Activated T-cell treated with anti-CD3 and anti-CD28 coated beads for 1 hour (primary cell): ENCODE data around the gene SLC4A2.

Source experiments
- DNase-seq: peaks from one replicate; pipeline ENCODE4 v3.0.0-alpha.2; 2020; ENCODE audit warnings: low read depth

The SLC4A2 gene

GRCh38 chr7:151043959-151044358 lies 15.4 kb upstream of the SLC4A2 start:
- DNase-seq = no peak

- no peak for DNase-seq
These were observed 14.1 kb upstream of the SLC4A2 start for GRCh38 chr7:151045262-151045661.

- no peak for DNase-seq
These were observed 13.4 kb upstream of the SLC4A2 start for GRCh38 chr7:151045967-151046366.

- DNase-seq = no peak
These were observed 12.5 kb upstream of the SLC4A2 start for GRCh38 chr7:151046603-151047573.

DNA sequence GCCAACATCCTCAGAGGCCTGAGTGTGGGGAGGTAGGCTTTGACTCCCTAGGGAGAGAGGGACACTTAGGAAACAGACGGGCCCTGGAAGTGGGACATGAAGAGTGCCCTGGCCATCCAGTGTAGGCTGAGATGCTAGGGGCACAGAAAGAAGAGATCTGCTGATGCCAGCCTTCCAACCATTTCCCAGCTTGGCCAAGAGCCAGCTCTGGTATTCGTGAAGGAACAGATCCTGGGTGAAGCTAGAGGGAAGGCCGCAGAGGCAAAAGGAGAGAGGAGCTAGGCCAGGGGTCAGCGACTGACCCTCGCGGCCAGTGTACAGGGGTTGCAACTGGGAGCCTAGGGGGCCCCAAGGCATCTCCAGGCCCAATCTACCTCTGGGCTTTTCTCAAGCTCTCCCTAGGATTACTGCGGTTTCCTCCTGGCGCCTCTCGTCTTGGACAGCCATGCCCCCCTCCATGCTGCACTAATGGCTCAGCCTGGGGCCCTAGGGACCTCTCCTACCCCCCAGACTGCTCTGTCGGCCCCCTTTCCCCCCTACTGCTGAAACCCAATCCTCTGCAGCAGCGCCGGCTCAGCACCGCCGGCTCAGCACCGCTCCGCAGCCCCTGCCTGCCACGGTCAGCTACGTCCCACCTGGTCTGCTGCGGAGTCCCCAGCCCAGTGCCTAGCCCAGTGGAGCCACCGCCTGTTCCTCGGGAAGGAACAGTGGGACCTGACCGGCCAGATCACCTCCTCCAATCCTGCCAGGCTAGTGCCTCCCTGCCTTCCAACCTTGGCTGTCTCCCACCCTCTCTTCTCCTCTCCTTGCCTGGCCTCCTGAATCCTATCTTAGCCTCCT lies 11.2 kb upstream of the SLC4A2 start, which contains the start of gene ASIC3:
Gene ASIC3 (plus strand): TSS at position 556 of the 840 bp plus-strand sequence. CDS start 355 bp downstream, outside the sequence.
- DNase-seq = no peak

GRCh38 chr7:151048911-151049463 lies 10.4 kb upstream of the SLC4A2 start:
- DNase-seq = no peak

GRCh38 chr7:151051108-151051507 lies 8.3 kb upstream of the SLC4A2 start:
- peak; percentile 29 for DNase-seq

- DNase-seq = no peak
These were observed 6.3 kb upstream of the SLC4A2 start for GRCh38 chr7:151053096-151053495.

GRCh38 chr7:151053751-151054150 lies 5.6 kb upstream of the SLC4A2 start:
- no peak for DNase-seq

DNA sequence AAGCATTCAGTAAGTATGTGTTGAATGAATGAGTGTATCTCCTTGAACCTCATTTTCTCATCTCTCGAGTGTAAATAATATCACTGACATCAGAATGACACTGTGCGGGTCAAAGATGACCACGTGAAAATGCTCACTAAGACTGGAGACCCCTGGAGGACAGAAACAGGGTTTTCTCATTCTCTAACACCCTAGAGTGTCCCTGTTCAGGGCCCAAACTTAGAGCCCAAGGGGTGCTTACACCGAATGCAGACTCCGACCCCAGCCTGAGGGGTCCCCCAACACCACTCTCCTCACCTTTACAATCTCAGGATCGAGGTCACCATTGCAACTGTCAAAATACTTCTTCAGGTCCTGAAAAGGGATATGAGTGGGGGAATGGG lies 3.1 kb upstream of the SLC4A2 start:
- DNase-seq = no peak

GRCh38 chr7:151056666-151057505 lies 2.5 kb upstream of the SLC4A2 start:
- DNase-seq = no peak

DNA sequence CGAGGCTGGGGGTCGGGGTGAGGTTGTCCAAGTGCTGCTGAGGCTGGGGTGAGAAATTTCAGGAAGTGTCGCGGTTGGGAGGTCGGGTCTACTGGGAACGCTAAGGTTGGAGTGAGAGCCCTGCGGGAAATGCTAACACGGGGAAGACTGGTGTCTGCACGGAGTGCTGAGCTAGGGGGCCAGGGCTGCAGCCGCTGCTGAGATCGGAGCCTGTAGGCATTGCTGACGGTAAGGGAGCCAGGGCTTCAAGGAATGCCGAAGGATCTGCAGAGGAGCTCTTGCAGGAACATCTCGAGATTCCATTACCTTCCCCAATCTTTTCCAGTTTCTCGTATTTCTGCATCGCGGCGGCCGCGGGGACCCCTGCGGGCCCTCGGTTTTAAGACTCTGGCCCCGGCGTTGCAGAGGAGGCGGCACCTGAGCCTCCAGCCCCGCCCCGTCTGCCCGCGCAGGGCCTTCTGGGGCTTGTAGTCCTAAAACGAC lies 1.8 kb upstream of the SLC4A2 start, which contains the start of gene CDK5:
Gene CDK5 (minus strand): TSS at position 392 of the 483 bp plus-strand sequence. CDS start 49 bp downstream, at position 343.
- no peak for DNase-seq

- peak; percentile 92 for DNase-seq
These were observed 1.2 kb upstream of the SLC4A2 start for GRCh38 chr7:151057989-151058780.

DNA sequence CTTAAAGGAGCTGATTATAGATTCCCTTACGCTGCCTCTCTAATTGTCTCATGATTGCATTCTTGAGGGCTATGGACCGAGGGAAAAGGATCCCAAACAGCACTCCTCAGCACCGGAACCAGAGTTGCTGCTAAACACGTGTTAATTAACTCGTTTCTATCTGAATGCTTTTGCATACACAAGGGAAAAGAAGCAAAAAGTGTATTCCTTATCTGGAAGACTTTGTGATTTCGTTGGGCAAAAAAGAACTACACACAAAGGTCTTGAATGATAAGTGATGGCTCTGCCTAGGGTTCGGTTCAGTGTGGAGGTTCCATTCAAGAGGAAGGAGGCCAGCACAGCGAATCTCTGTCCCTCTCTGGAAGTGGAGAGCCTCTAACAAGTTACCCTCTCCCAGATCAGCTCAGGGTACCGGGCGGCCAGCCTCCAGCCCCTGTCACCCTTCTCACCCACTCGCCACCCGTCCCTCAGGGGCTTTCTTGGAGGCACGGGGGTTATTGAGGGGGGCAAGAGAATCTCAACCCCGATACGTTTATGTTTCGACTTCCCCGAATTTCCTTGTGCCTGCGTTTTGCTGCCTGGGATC lies 515 bp upstream of the SLC4A2 start:
- DNase-seq = peak; percentile 16

DNA sequence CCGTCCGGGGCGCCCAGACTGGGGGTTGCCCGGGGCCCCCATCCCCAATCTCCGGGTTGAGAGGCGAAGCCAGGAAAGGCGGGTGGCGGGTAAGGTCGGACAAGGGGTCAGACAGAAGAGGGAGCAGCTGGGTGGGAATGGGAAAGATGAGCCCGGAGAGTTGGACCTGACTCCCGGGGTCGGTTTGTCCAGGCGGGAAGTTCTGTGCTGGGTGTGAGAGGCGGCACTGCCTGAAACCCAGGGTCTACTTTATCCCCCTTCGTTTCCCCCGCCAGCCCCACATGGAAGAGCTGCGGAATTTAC lies 675 bp downstream of the SLC4A2 start:
- DNase-seq = no peak

GRCh38 chr7:151060416-151061212 lies 1.2 kb downstream of the SLC4A2 start:
- no peak for DNase-seq

- no peak for DNase-seq
These were observed 2.1 kb downstream of the SLC4A2 start for GRCh38 chr7:151061213-151062110.

- no peak for DNase-seq
These were observed 2.7 kb downstream of the SLC4A2 start for GRCh38 chr7:151062111-151062398.
